Stomach (tissue), 9 donors: ENCODE data around the gene SLC35F3. TPM values are rescaled to one million over a fixed set of nuclear protein-coding genes. Genes with fewer than 3 reads are reported as not detected.

Experiments
- DNase-seq, 2 donors: peaks; one replicate each; pipeline versions ENCODE4 v3.0.0 to v3.0.0-alpha.2; 2013 to 2019
- H3K27ac ChIP-seq, 5 donors: fragments of 200-600 bp in 4 of 5; sonication (generic) in 4 of 5; one replicate each; pipeline ENCODE4 v1.5.1; 2013 to 2019; ENCODE audit warnings: mild to moderate bottlenecking in 1 of 5, moderate library complexity in 1 of 5
- H3K27me3 ChIP-seq, 3 donors: fragments of 200-600 bp; sonication (generic); one replicate each; pipeline ENCODE4 v1.5.1; 2017 to 2019; ENCODE audit warnings: mixed run types in 1 of 3
- H3K36me3 ChIP-seq, 4 donors: fragments of 200-600 bp; sonication (generic); 1 replicate in 3 of 4; 2 replicates in 1 of 4; pipeline ENCODE4 v1.5.1; 2016 to 2019
- H3K4me1 ChIP-seq, 4 donors: fragments of 200-600 bp; sonication (generic); one replicate each; pipeline ENCODE4 v1.5.1; 2016 to 2019
- H3K4me3 ChIP-seq, 4 donors: fragments of 200-600 bp; sonication (generic) in 3 of 4; one replicate each; pipeline ENCODE4 v1.5.1; 2016 to 2019; ENCODE audit warnings: mild to moderate bottlenecking in 1 of 4
- H3K9me3 ChIP-seq, 4 donors: fragments of 200-600 bp; sonication (generic); one replicate each; pipeline ENCODE4 v1.5.1; 2016 to 2019
- EP300 ChIP-seq: sonication (generic); formaldehyde crosslinking; IDR thresholded peaks from one replicate; pipeline ENCODE4 v1.6.1; 2017; ENCODE audit warnings: antibody characterized with exemption
- POLR2A ChIP-seq, 4 donors: fragments of 450-650 bp; IDR thresholded peaks; one replicate each; pipeline ENCODE4 v1.6.1; 2016; ENCODE audit warnings: antibody characterized with exemption in 4 of 4, control low read depth in 2 of 4, mild to moderate bottlenecking in 1 of 4, moderate library complexity in 1 of 4
- POLR2AphosphoS5 ChIP-seq, 3 donors: sonication (generic); formaldehyde crosslinking; IDR thresholded peaks; one replicate each; pipeline ENCODE4 v1.6.1; 2016; ENCODE audit warnings: antibody characterized with exemption in 3 of 3
- WGBS, 5 donors: extraction: QIAGEN DNeasy Blood & Tissue Kit in 3 of 5; methylation state at CpG; one replicate each; pipeline versions ENCODE4 v1.1.5 to v1.1.7; 2013 to 2018; 5-methylcytosine and 5-hydroxymethylcytosine counted together
- intact Hi-C: fragments of 100-400 bp; cut with DNase I; formaldehyde crosslinking; loops from one replicate; pipeline ENCODE4 v1.15.1; 2023; ENCODE audit warnings: low total_unique reads
- polyA plus RNA-seq, 3 donors: library from polyadenylated mRNA; stranded (reverse); fragments of 200-250 nt; gene quantifications; one replicate each; pipeline ENCODE4 v1.2.3, GENCODE V29; 2013
- total RNA-seq, 5 donors: library from RNA; depleted of rRNA; stranded (reverse); fragments of >200 nt; gene quantifications; one replicate each; pipeline versions ENCODE4 v1.1.0 to v1.2.3, GENCODE V29; 2014 to 2016
- TF ChIP-seq, protein P1 (sequence below), 7 experiments: fragments of 450-650 bp in 4 of 7; fragments of 200-600 bp in 3 of 7; sonication (generic) in 3 of 7; IDR thresholded peaks; one replicate each; pipeline ENCODE4 v1.5.1; 2016 to 2019; ENCODE audit warnings: antibody characterized with exemption in 7 of 7, control low read depth in 2 of 7, mild to moderate bottlenecking in 1 of 7
- donor health status: healthy with polysubstance abuse.
- donor health status: Bipolar disorder and iron deficiency.
- donor health status: healthy.

Gene SLC35F3
- total and polyA plus RNA-seq, 8 donors = under 0.01 to 1.5 (median 0.59) TPM; not detected in 2

DNA sequence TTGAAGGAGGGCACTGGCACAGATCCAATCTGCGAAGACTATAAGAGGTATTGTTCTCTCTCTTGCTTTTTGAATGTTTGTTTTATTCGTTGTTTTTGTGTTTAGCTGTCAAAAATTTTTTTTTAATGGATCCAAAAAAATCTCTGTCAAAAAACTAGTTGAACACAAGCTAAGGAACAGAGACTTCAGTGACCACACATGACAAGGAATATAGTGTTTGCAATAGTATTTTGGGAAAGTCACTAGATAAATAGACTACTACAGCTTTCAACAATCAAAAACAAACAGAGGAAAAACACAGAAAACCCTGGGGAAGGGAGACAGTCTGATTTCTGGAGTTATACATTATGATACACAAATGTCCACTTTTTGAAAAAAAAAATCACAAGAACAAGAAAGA, 431.9 kb downstream of the SLC35F3 start:
- DNase-seq = no peak
- Histone ChIP-seq H3K27me3 (no peaks in the 10 kb centered on the region), H3K27ac (no peak overlapping the region), H3K36me3 (no peaks in the 10 kb centered on the region), H3K4me1 (no peaks in the 10 kb centered on the region), H3K4me3 (no peak overlapping the region), H3K9me3 (peaks cover 0 to 36% (median 16%) of the 10 kb centered on the region in 4 donors)
- 69 to 84% (median 80%) methylated on average over 2 of the region's 2 CpGs for WGBS, 5 donors
- no peak for TF ChIP-seq POLR2A (IDR thresholded peaks at IDR 0.05)
- intact Hi-C loops = no loop called here

GRCh38 chr1:234337233-234337632, 432.8 kb downstream of the SLC35F3 start:
- no peak overlapping the region for H3K4me3 ChIP-seq
- no peak for DNase-seq
- H3K27me3 ChIP-seq = no peaks in the 10 kb centered on the region
- peaks cover 0 to 36% (median 16%) of the 10 kb centered on the region in 4 donors for H3K9me3 ChIP-seq
- intact Hi-C loops = no loop called here
- no peak overlapping the region for H3K27ac ChIP-seq
- H3K36me3 ChIP-seq = no peaks in the 10 kb centered on the region
- TF ChIP-seq, protein P1, sequence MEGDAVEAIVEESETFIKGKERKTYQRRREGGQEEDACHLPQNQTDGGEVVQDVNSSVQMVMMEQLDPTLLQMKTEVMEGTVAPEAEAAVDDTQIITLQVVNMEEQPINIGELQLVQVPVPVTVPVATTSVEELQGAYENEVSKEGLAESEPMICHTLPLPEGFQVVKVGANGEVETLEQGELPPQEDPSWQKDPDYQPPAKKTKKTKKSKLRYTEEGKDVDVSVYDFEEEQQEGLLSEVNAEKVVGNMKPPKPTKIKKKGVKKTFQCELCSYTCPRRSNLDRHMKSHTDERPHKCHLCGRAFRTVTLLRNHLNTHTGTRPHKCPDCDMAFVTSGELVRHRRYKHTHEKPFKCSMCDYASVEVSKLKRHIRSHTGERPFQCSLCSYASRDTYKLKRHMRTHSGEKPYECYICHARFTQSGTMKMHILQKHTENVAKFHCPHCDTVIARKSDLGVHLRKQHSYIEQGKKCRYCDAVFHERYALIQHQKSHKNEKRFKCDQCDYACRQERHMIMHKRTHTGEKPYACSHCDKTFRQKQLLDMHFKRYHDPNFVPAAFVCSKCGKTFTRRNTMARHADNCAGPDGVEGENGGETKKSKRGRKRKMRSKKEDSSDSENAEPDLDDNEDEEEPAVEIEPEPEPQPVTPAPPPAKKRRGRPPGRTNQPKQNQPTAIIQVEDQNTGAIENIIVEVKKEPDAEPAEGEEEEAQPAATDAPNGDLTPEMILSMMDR (IDR thresholded peaks at IDR 0.05) = no peak
- TF ChIP-seq EP300 (no peak), POLR2AphosphoS5 (IDR thresholded peaks at IDR 0.05) (no peak), POLR2A (IDR thresholded peaks at IDR 0.05) (no peak)
- H3K4me1 ChIP-seq = no peaks in the 10 kb centered on the region
- 92 to 99% (median 98%) methylated on average over 1 of the region's 1 CpG for WGBS, 5 donors

DNA sequence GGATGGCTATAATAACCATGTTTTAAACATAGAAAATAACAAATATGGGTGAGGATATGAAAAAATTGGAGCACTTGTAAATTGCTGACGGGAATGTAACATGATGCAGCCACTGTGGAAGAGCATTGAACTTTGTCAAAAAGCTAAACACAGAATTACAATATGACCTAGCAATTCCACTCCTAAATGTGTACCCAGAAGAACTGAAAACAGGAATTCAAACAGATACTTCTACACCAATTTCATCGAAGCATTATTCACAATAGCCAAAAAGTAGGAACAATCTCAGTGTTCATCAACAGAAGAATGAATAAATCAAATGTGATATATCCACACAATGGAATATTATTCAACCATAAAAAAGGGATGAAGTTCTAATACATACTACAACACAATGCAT, 436.1 kb downstream of the SLC35F3 start:
- Histone ChIP-seq H3K4me1 (no peaks in the 10 kb centered on the region), H3K9me3 (peaks cover 0 to 33% (median 16%) of the 10 kb centered on the region in 4 donors), H3K36me3 (no peaks in the 10 kb centered on the region), H3K27me3 (no peaks in the 10 kb centered on the region), H3K4me3 (no peak overlapping the region), H3K27ac (no peak overlapping the region)
- intact Hi-C loops = no loop called here
- no peak for DNase-seq
- no peak for TF ChIP-seq EP300
- TF ChIP-seq, protein P1 (IDR thresholded peaks at IDR 0.05) = no peak
- TF ChIP-seq POLR2A (IDR thresholded peaks at IDR 0.05) = no peak
- TF ChIP-seq POLR2AphosphoS5 (IDR thresholded peaks at IDR 0.05) = no peak
- 84 to 94% (median 92%) methylated on average over 2 of the region's 2 CpGs for WGBS, 5 donors

GRCh38 chr1:234342774-234343173, 438.3 kb downstream of the SLC35F3 start:
- H3K27ac ChIP-seq = no peak overlapping the region
- H3K4me1 ChIP-seq = no peaks in the 10 kb centered on the region
- DNase-seq = no peak
- no peaks in the 10 kb centered on the region for H3K27me3 ChIP-seq
- H3K4me3 ChIP-seq = no peak overlapping the region
- H3K9me3 ChIP-seq = peaks cover 0 to 15% (median 5%) of the 10 kb centered on the region in 4 donors
- H3K36me3 ChIP-seq = no peaks in the 10 kb centered on the region
- intact Hi-C loops = no loop called here
- TF ChIP-seq POLR2A (IDR thresholded peaks at IDR 0.05) (no peak), POLR2AphosphoS5 (IDR thresholded peaks at IDR 0.05) (no peak), EP300 (no peak)
- TF ChIP-seq, protein P1 (IDR thresholded peaks at IDR 0.05) = no peak
- 60 to 71% (median 68%) methylated on average over 5 of the region's 5 CpGs for WGBS, 5 donors

DNA sequence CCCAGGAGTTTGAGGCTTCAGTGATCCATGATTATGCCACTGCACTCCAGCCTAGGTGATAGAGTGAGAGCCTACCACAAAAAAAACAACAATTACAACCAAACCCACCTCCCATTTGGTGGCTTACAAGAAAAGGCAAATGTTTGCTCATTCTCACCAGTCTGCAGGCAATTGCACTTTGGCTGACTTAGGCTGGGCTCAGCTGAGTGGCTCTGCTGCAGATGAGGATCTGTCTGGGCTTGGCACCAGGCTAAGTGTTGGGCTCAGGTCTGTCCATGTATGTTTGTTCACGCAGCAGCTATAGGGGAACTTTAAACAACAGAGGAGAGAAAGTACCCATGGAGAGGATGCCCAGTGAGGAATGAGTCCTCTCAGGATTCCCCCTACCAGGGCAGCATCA, 440.8 kb downstream of the SLC35F3 start:
- no peak overlapping the region for H3K27ac ChIP-seq
- no peak for DNase-seq
- TF ChIP-seq, protein P1 (IDR thresholded peaks at IDR 0.05) = no peak
- TF ChIP-seq POLR2A (IDR thresholded peaks at IDR 0.05) (no peak), POLR2AphosphoS5 (IDR thresholded peaks at IDR 0.05) (no peak), EP300 (no peak)
- H3K4me1 ChIP-seq = no peaks in the 10 kb centered on the region
- H3K27me3 ChIP-seq = no peaks in the 10 kb centered on the region
- H3K9me3 ChIP-seq = peaks cover 0 to 3% (median 0%) of the 10 kb centered on the region in 4 donors
- intact Hi-C loops = no loop called here
- H3K4me3 ChIP-seq = no peak overlapping the region
- no peaks in the 10 kb centered on the region for H3K36me3 ChIP-seq
- 96 to 100% (median 100%) methylated on average over 1 of the region's 1 CpG for WGBS, 5 donors
